HepG2 (cell line): Measurements from ENCODE around the gene SMIM1. TPM values are rescaled to one million over a fixed set of nuclear protein-coding genes. Genes with fewer than 3 reads are reported as not detected.

Experiments used
- ATM ChIP-seq: fragments of 450-650 bp; IDR thresholded peaks from 2 replicates; pipeline ENCODE4 v1.7.1; 2017; ENCODE audit warnings: mild to moderate bottlenecking, borderline replicate concordance
- HBP1 ChIP-seq: IDR thresholded peaks from 2 replicates; pipeline ENCODE4 v1.6.1; 2016; ENCODE audit warnings: low read depth, control low read depth
- JUNB ChIP-seq: sonication (generic); formaldehyde crosslinking; IDR thresholded peaks from 2 replicates; pipeline ENCODE4 v1.8.0; 2022; ENCODE audit warnings: missing genetic modification reagents, mild to moderate bottlenecking, borderline replicate concordance
- KDM2A ChIP-seq: sonication (generic); formaldehyde crosslinking; IDR thresholded peaks from 2 replicates; pipeline ENCODE4 v1.4.0; 2020; ENCODE audit warnings: low read depth, missing genetic modification reagents, borderline replicate concordance
- KDM5B ChIP-seq: sonication (generic); formaldehyde crosslinking; IDR thresholded peaks from 2 replicates; pipeline ENCODE4 v1.4.0; 2020; ENCODE audit warnings: missing genetic modification reagents, mild to moderate bottlenecking, borderline replicate concordance
- LBX2 ChIP-seq: sonication (generic); formaldehyde crosslinking; IDR thresholded peaks from 2 replicates; pipeline ENCODE4 v1.5.0; 2020; ENCODE audit warnings: missing genetic modification reagents, mild to moderate bottlenecking, borderline replicate concordance
- NFAT5 ChIP-seq: sonication (generic); formaldehyde crosslinking; IDR thresholded peaks from 2 replicates; pipeline ENCODE4 v1.4.0; 2020; ENCODE audit warnings: missing genetic modification reagents
- PHF5A ChIP-seq: IDR thresholded peaks from one replicate; pipeline ENCODE4 v1.6.1; 2018; ENCODE audit warnings: low read depth, missing genetic modification reagents; ENCODE audit not compliant: unreplicated experiment
- POLR2A ChIP-seq, 2 experiments: IDR thresholded peaks; 2 replicates each; pipeline ENCODE4 v1.6.1; 2011; ENCODE audit warnings: low read depth in 2 of 2, low read length in 2 of 2, mild to moderate bottlenecking in 1 of 2, moderate library complexity in 1 of 2; ENCODE audit not compliant: insufficient read depth in 1 of 2
- RARA ChIP-seq: IDR thresholded peaks from 2 replicates; pipeline ENCODE4 v1.6.1; 2016; ENCODE audit warnings: missing genetic modification reagents, missing compliant biosample characterization
- RCOR2 ChIP-seq: IDR thresholded peaks from 2 replicates; pipeline ENCODE4 v1.6.1; 2016; ENCODE audit warnings: missing biosample characterization, missing genetic modification reagents
- SIX1 ChIP-seq: sonication (generic); formaldehyde crosslinking; IDR thresholded peaks from 2 replicates; pipeline ENCODE4 v1.4.0; 2020; ENCODE audit warnings: missing genetic modification reagents, borderline replicate concordance
- SRF ChIP-seq: IDR thresholded peaks from 2 replicates; pipeline ENCODE4 v1.6.1; 2011; ENCODE audit warnings: mild to moderate bottlenecking, low read depth, low read length, moderate library complexity
- SRSF1 ChIP-seq: fragments of 200-400 bp; formaldehyde crosslinking; optimal IDR thresholded peaks from 2 replicates; pipeline ENCODE3; 2017; ENCODE audit warnings: mild to moderate bottlenecking, low read depth, low read length, moderate library complexity
- TEF ChIP-seq: sonication (generic); formaldehyde crosslinking; IDR thresholded peaks from 2 replicates; pipeline ENCODE4 v1.5.0; 2020; ENCODE audit warnings: missing genetic modification reagents
- ZFP1 ChIP-seq: IDR thresholded peaks from 2 replicates; pipeline ENCODE4 v1.6.1; 2016
- ZNF235 ChIP-seq: sonication (generic); formaldehyde crosslinking; IDR thresholded peaks from 2 replicates; pipeline ENCODE4 v1.8.1; 2023; ENCODE audit warnings: mild to moderate bottlenecking, missing genetic modification reagents, borderline replicate concordance
- ZNF260 ChIP-seq: sonication (generic); formaldehyde crosslinking; IDR thresholded peaks from 2 replicates; pipeline ENCODE4 v1.4.0; 2020; ENCODE audit warnings: missing genetic modification reagents, low read depth, mild to moderate bottlenecking, borderline replicate concordance
- ZNF275 ChIP-seq: sonication (generic); formaldehyde crosslinking; IDR thresholded peaks from 2 replicates; pipeline ENCODE4 v1.8.0; 2022; ENCODE audit warnings: missing genetic modification reagents, mild to moderate bottlenecking, inconsistent platforms, borderline replicate concordance
- ZNF691 ChIP-seq: sonication (generic); formaldehyde crosslinking; IDR thresholded peaks from 2 replicates; pipeline ENCODE4 v1.4.0; 2020; ENCODE audit warnings: missing genetic modification reagents, low read depth, mild to moderate bottlenecking, borderline replicate concordance
- polyA plus RNA-seq, 8 experiments: library from polyadenylated mRNA; depleted of rRNA in 3 of 8; stranded (reverse) in 7 of 8; unstranded in 1 of 8; fragments of >200 nt; fragmentation: Illumina TruSeq in 4 of 8; extraction: Trizol in 4 of 8; gene quantifications; 2 replicates each; pipeline versions ENCODE4 v1.2.1 to v1.2.3, GENCODE V29; 2011 to 2016; ENCODE audit warnings: low read depth in 4 of 8, missing spikeins in 1 of 8, mixed read lengths in 1 of 8; ENCODE audit not compliant: insufficient read depth in 1 of 8
- total RNA-seq, 5 experiments: library from RNA; depleted of rRNA; stranded (reverse); fragments of >200 nt; fragmentation: Illumina TruSeq; extraction: Trizol; gene quantifications; 2 replicates each; pipeline ENCODE4 v1.2.3, GENCODE V29; 2016; ENCODE audit warnings: low read depth in 1 of 5

SMIM1 gene
- total and polyA plus RNA-seq, 2 of the 13 experiments (the other 11 are each of a cell fraction or from before 2014, with no cell fraction given): 12.4 to 56.3 TPM

GRCh38 chr1:3785045-3785444, 12.5 kb downstream of the SMIM1 start (continued):
- no peak for TF ChIP-seq TEF (CRISPR knock-in tag)
- no peak for TF ChIP-seq SRF
- peak in 1 of 2 experiments; percentile 32; a peak in 1 of 4 replicates for TF ChIP-seq POLR2A (IDR thresholded peaks at IDR 0.05; ENCODE audit: insufficient read depth in 1 of 2, low read depth in 2 of 2, low read length in 2 of 2)
- no peak for TF ChIP-seq JUNB (CRISPR knock-in tag)
- no peak for TF ChIP-seq ZNF691 (CRISPR knock-in tag)
- no peak for TF ChIP-seq LBX2 (CRISPR knock-in tag)
- no peak for TF ChIP-seq ZFP1 (CRISPR knock-in tag)
- no peak for TF ChIP-seq ZNF260 (CRISPR knock-in tag)
- TF ChIP-seq SIX1 (CRISPR knock-in tag): no peak
- no peak for TF ChIP-seq HBP1 (CRISPR knock-in tag)
- peak; percentile 40 for TF ChIP-seq PHF5A
- TF ChIP-seq RCOR2: no peak
- TF ChIP-seq RARA (CRISPR knock-in tag): no peak
- peak; percentile 24; the same call in 1 of the 2 replicates for TF ChIP-seq KDM2A
- no peak for TF ChIP-seq KDM5B (CRISPR knock-in tag)
- TF ChIP-seq ATM: no peak
- TF ChIP-seq ZNF275 (CRISPR knock-in tag): no peak
- TF ChIP-seq NFAT5 (CRISPR knock-in tag): no peak
- no peak for TF ChIP-seq SRSF1
- no peak for TF ChIP-seq ZNF235 (CRISPR knock-in tag)
